Smooth muscle cell (in vitro differentiated cells): ENCODE data around the gene AQP3. TPM values are rescaled to one million over a fixed set of nuclear protein-coding genes. Genes with fewer than 3 reads are reported as not detected.
"Not testable (repeated sequence)": the region's sequence is repeated elsewhere in the genome, so short reads cannot be mapped to it uniquely, and the experiment has no call there.

Experiments used
- DNase-seq: peaks from one replicate; lab custom pipeline; 2025; ENCODE audit not compliant: unreplicated experiment; lab: John Stamatoyannopoulos, UW
- H2AFZ ChIP-seq: fragments of 200-600 bp; sonication (generic); 2 replicates; pipeline ENCODE4 v1.6.0; 2016; ENCODE audit warnings: antibody characterized with exemption, low read depth, mild to moderate bottlenecking
- H3F3A ChIP-seq: fragments of 200-600 bp; sonication (generic); 2 replicates; pipeline ENCODE4 v1.6.0; 2017; ENCODE audit warnings: antibody characterized with exemption, low read depth
- H3K27ac ChIP-seq: fragments of 200-600 bp; sonication (generic); 2 replicates; pipeline ENCODE4 v1.5.1; 2016; ENCODE audit warnings: low read depth, mild to moderate bottlenecking
- H3K27me3 ChIP-seq: fragments of 200-600 bp; sonication (generic); 2 replicates; pipeline ENCODE4 v1.6.1; 2016; ENCODE audit warnings: low read depth, mild to moderate bottlenecking
- H3K36me3 ChIP-seq: fragments of 200-600 bp; sonication (generic); 2 replicates; pipeline ENCODE4 v1.5.1; 2016; ENCODE audit warnings: low read depth
- H3K4me1 ChIP-seq: fragments of 200-600 bp; sonication (generic); 2 replicates; pipeline ENCODE4 v1.5.1; 2016; ENCODE audit warnings: low read depth
- H3K4me2 ChIP-seq: fragments of 200-600 bp; sonication (generic); 2 replicates; pipeline ENCODE4 v1.6.0; 2016; ENCODE audit warnings: mild to moderate bottlenecking
- H3K4me3 ChIP-seq: fragments of 200-600 bp; sonication (generic); 2 replicates; pipeline ENCODE4 v1.5.1; 2016; ENCODE audit warnings: mild to moderate bottlenecking
- H3K79me2 ChIP-seq: fragments of 200-600 bp; sonication (generic); 2 replicates; pipeline ENCODE4 v1.6.0; 2016; ENCODE audit warnings: low read depth, mild to moderate bottlenecking
- H3K9ac ChIP-seq: fragments of 200-600 bp; sonication (generic); 2 replicates; pipeline ENCODE4 v1.6.0; 2016; ENCODE audit warnings: low read depth
- H3K9me3 ChIP-seq: fragments of 200-600 bp; sonication (generic); replicated peaks from 2 replicates; pipeline ENCODE4 v1.5.1; 2016; ENCODE audit warnings: low read depth
- H4K20me1 ChIP-seq: fragments of 200-600 bp; sonication (generic); 2 replicates; pipeline ENCODE4 v1.6.0; 2016; ENCODE audit warnings: low read depth
- CTCF ChIP-seq: fragments of 200-600 bp; sonication (generic); IDR thresholded peaks from 2 replicates; pipeline ENCODE4 v1.5.1; 2017; ENCODE audit warnings: borderline replicate concordance, mild to moderate bottlenecking, antibody characterized with exemption; ENCODE audit not compliant: insufficient read depth, poor library complexity, severe bottlenecking
- WGBS: methylation state at CpG from one replicate; pipeline ENCODE4 v1.1.7; 2016; ENCODE audit warnings: low lambda C conversion rate; 5-methylcytosine and 5-hydroxymethylcytosine counted together
- microRNA-seq: library from miRNA; unstranded; fragments of <30 nt; microRNA quantifications from one replicate; pipeline ENCODE4, GENCODE V29; 2016; ENCODE audit warnings: borderline number of aligned reads
- polyA plus RNA-seq: library from polyadenylated mRNA; unstranded; fragments of >200 nt; fragmentation: Nextera tagmentation; extraction: Ambion mirVana; gene quantifications from 2 replicates; pipeline ENCODE4 v1.2.1, GENCODE V29; 2016
- small RNA-seq: library from RNA; depleted of rRNA; stranded (forward); fragments of <200 nt; gene quantifications from one replicate; pipeline ENCODE3, GENCODE V24; 2014
- total RNA-seq: library from RNA; depleted of rRNA; stranded (reverse); fragments of >200 nt; gene quantifications from 2 replicates; pipeline ENCODE4 v1.2.3, GENCODE V29; 2014

Gene AQP3
- total and polyA plus RNA-seq, 2 experiments from 2014 or later: 20.9 to 30.8 TPM

- 94% methylated on average over 15 of the region's 15 CpGs for WGBS
- DNase-seq, H4K20me1 ChIP-seq, H3F3A ChIP-seq, H3K4me1 ChIP-seq, H3K79me2 ChIP-seq, H3K27ac ChIP-seq, H2AFZ ChIP-seq, H3K36me3 ChIP-seq, H3K9me3 ChIP-seq, H3K4me3 ChIP-seq, H3K27me3 ChIP-seq, H3K4me2 ChIP-seq, H3K9ac ChIP-seq: not testable (repeated sequence)
These were observed 52.1 kb downstream of the AQP3 start for GRCh38 chr9:33395159-33395879.

GRCh38 chr9:33393986-33394385 lies 53.4 kb downstream of the AQP3 start:
- H3K4me1 ChIP-seq, H3K27me3 ChIP-seq, H3K79me2 ChIP-seq, H3F3A ChIP-seq, H3K4me2 ChIP-seq, H3K27ac ChIP-seq, H3K9ac ChIP-seq, H4K20me1 ChIP-seq, H2AFZ ChIP-seq, H3K9me3 ChIP-seq, H3K4me3 ChIP-seq, H3K36me3 ChIP-seq, DNase-seq: not testable (repeated sequence)
- 91% methylated on average over 3 of the region's 3 CpGs for WGBS

GRCh38 chr9:33393581-33393980 lies 53.8 kb downstream of the AQP3 start:
- Histone ChIP-seq H3K4me1 (peaks cover 4% of the 10 kb centered on the region), H2AFZ (no peak overlapping the region), H3K4me3 (no peak overlapping the region), H3K27me3 (no peaks in the 10 kb centered on the region), H3F3A (no peaks in the 10 kb centered on the region), H3K27ac (no peak overlapping the region), H3K9me3 (no peaks in the 10 kb centered on the region), H3K36me3 (no peaks in the 10 kb centered on the region), H3K4me2 (no peak overlapping the region), H3K79me2 (no peaks in the 10 kb centered on the region), H3K9ac (no peak overlapping the region), H4K20me1 (no peaks in the 10 kb centered on the region)
- TF ChIP-seq CTCF: no peak
- WGBS: 86% methylated on average over 11 of the region's 11 CpGs
- DNase-seq: no peak

GRCh38 chr9:33392591-33393021 lies 54.8 kb downstream of the AQP3 start:
- not testable (repeated sequence) for H3K9me3 ChIP-seq, H3K79me2 ChIP-seq, H2AFZ ChIP-seq, H3K27me3 ChIP-seq, H3K4me1 ChIP-seq, H3K27ac ChIP-seq, H3K36me3 ChIP-seq, H3F3A ChIP-seq, H3K9ac ChIP-seq, H3K4me3 ChIP-seq, H4K20me1 ChIP-seq, H3K4me2 ChIP-seq, DNase-seq
- 69% methylated on average over 7 of the region's 7 CpGs for WGBS

Small RNA genes within 50 kb of the gene (microRNA-seq; reads per million reads assigned to microRNA genes)
- gene MIR6851: not detected

Small RNA genes within 50 kb of the gene (small RNA-seq; reads per million reads assigned to genes)
- gene AL356218.2: not detected
- not detected for gene MIR6851

Other genes starting within 250 kb of the AQP3 start
- gene SPINK4, start 207.4 kb downstream of the AQP3 start, total RNA-seq: not detected in 2 replicates
- not detected in 2 replicates for gene SPINK4, start 207.4 kb downstream of the AQP3 start, polyA plus RNA-seq
- 34.1 and 39.9 TPM in 2 replicates for gene BAG1, start 182.9 kb downstream of the AQP3 start, total RNA-seq
- 43.3 and 56.4 TPM in 2 replicates for gene BAG1, start 182.9 kb downstream of the AQP3 start, polyA plus RNA-seq
- gene CHMP5, start 182.5 kb downstream of the AQP3 start, total RNA-seq: 112 and 124 TPM in 2 replicates
- 85.9 and 99.3 TPM in 2 replicates for gene CHMP5, start 182.5 kb downstream of the AQP3 start, polyA plus RNA-seq
- gene NFX1, start 157.1 kb downstream of the AQP3 start, total RNA-seq: 19.3 and 20.5 TPM in 2 replicates
- gene NFX1, start 157.1 kb downstream of the AQP3 start, polyA plus RNA-seq: 18.4 and 22.8 TPM in 2 replicates
- gene AQP7, start 45.0 kb downstream of the AQP3 start, total RNA-seq: 0.76 TPM in 1 of 2 replicates, not detected in the other
- gene AQP7, start 45.0 kb downstream of the AQP3 start, polyA plus RNA-seq: 0.45 TPM in 1 of 2 replicates, not detected in the other
- 14.0 and 23.0 TPM in 2 replicates for gene NOL6, start 26.3 kb upstream of the AQP3 start, total RNA-seq
- 19.8 and 23.4 TPM in 2 replicates for gene NOL6, start 26.3 kb upstream of the AQP3 start, polyA plus RNA-seq
- 0.04 and 0.27 TPM in 2 replicates for gene ANKRD18B, start 76.7 kb upstream of the AQP3 start, total RNA-seq
- gene ANKRD18B, start 76.7 kb upstream of the AQP3 start, polyA plus RNA-seq: 1.0 TPM in 1 of 2 replicates, not detected in the other